ENCODE data around the gene TUBB2B.
"Not testable (repeated sequence)": the region's sequence is repeated elsewhere in the genome, so short reads cannot be mapped to it uniquely, and the experiment has no call there.

TUBB2B gene

GRCh38 chr6:3188262-3188661 lies 39.2 kb downstream of the TUBB2B start:
- TF ChIP-seq CTCF (IDR thresholded peaks at IDR 0.05; ENCODE audit: low read depth, low read length, missing control alignments) = no peak
- no peak overlapping the region for H3K4me3 ChIP-seq (ENCODE audit: low read depth, low read length)
- DNase-seq (ENCODE audit: low read depth) = no peak

- TF ChIP-seq CTCF (IDR thresholded peaks at IDR 0.05; ENCODE audit: low read depth, low read length, missing control alignments) = no peak
- DNase-seq (ENCODE audit: low read depth) = peak; percentile 55
- H3K4me3 ChIP-seq (ENCODE audit: low read depth, low read length) = no peak overlapping the region
Observed at GRCh38 chr6:3186974-3187382, 40.5 kb downstream of the TUBB2B start.

GRCh38 chr6:3183066-3183465 lies 44.4 kb downstream of the TUBB2B start:
- no peak for TF ChIP-seq CTCF (IDR thresholded peaks at IDR 0.05; ENCODE audit: low read depth, low read length, missing control alignments)
- no peak for DNase-seq (ENCODE audit: low read depth)
- H3K4me3 ChIP-seq (ENCODE audit: low read depth, low read length) = no peak overlapping the region

- TF ChIP-seq CTCF (IDR thresholded peaks at IDR 0.05; ENCODE audit: low read depth, low read length, missing control alignments) = no peak
- DNase-seq (ENCODE audit: low read depth) = no peak
- no peak overlapping the region for H3K4me3 ChIP-seq (ENCODE audit: low read depth, low read length)
Observed at GRCh38 chr6:3181105-3181504, 46.3 kb downstream of the TUBB2B start.

GRCh38 chr6:3179945-3180344 lies 47.5 kb downstream of the TUBB2B start:
- not testable (repeated sequence) for DNase-seq (ENCODE audit: low read depth); H3K4me3 ChIP-seq (ENCODE audit: low read depth, low read length)

- DNase-seq (ENCODE audit: low read depth); H3K4me3 ChIP-seq (ENCODE audit: low read depth, low read length): not testable (repeated sequence)
Observed at GRCh38 chr6:3178666-3179065, 48.8 kb downstream of the TUBB2B start.

- TF ChIP-seq CTCF (IDR thresholded peaks at IDR 0.05; ENCODE audit: low read depth, low read length, missing control alignments) = no peak
- DNase-seq (ENCODE audit: low read depth) = no peak
- no peak overlapping the region for H3K4me3 ChIP-seq (ENCODE audit: low read depth, low read length)
Observed at GRCh38 chr6:3176562-3177355, 50.7 kb downstream of the TUBB2B start.

GRCh38 chr6:3175715-3176402 lies 51.6 kb downstream of the TUBB2B start:
- DNase-seq (ENCODE audit: low read depth) = no peak
- no peak overlapping the region for H3K4me3 ChIP-seq (ENCODE audit: low read depth, low read length)
- TF ChIP-seq CTCF (IDR thresholded peaks at IDR 0.05; ENCODE audit: low read depth, low read length, missing control alignments) = no peak

Measured in GM12864 (cell line).